SK-N-MC (cell line): ENCODE measurements around the gene GSTA2.
"Not testable (repeated sequence)": the region's sequence is repeated elsewhere in the genome, so short reads cannot be mapped to it uniquely, and the experiment has no call there.

Experiments
- EZH2 ChIP-seq: fragments of 200-600 bp; sonication (generic); IDR thresholded peaks from one replicate; pipeline ENCODE4 v1.6.1; 2017; ENCODE audit warnings: antibody characterized with exemption
- POLR2AphosphoS5 ChIP-seq: IDR thresholded peaks from 2 replicates; pipeline ENCODE4 v1.6.1; 2012; ENCODE audit warnings: mild to moderate bottlenecking, low read depth, low read length, borderline replicate concordance

DNA sequence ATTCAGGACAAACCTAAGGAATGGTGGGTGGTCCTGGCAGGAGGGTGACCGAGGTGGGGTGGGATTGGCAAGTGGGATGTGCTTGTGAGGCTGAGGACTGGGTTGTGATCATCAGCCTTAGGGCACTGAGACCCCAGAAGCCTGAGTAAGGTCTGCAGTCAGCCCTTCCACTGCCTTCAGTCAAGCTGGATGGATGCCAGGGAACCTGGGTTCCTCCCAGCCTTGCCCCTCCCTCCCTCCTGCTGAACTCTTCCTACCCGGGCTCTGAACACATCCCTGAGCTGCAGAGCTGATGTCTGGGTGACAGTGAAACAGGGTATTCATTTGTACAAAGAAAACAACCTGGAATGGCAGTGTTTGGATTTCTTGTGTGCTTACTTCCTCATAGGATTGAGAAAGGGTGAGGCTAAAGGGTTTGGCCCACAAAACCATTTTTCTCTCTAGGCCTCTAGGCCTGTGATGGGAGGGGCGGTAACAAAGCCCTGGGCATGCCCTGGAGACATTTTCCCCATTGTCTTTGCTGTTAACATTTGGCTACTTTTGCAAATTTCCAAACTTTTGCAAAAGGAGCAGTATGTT, 19.5 kb upstream of the GSTA2 start:
- TF ChIP-seq POLR2AphosphoS5, EZH2: not testable (repeated sequence)
